ENCODE measurements around the gene NAALADL1.

The NAALADL1 gene

GRCh38 chr11:65058419-65059054 lies at the start of gene NAALADL1:
NAALADL1 (minus strand) TSS chr11:65058553; CDS start chr11:65058521, 32 bp downstream.
- no peak for DNase-seq

- DNase-seq, result no peak
Observed at GRCh38 chr11:65107751-65108468, 49.6 kb upstream of the NAALADL1 start.

GRCh38 chr11:65107078-65107477 lies 48.7 kb upstream of the NAALADL1 start:
- DNase-seq, result no peak

- DNase-seq, result no peak
Observed at GRCh38 chr11:65104628-65105027, 46.3 kb upstream of the NAALADL1 start.

GRCh38 chr11:65103476-65103875 lies 45.1 kb upstream of the NAALADL1 start:
- DNase-seq, result no peak

GRCh38 chr11:65102142-65103095 lies 44.1 kb upstream of the NAALADL1 start:
- DNase-seq, result no peak

GRCh38 chr11:65100674-65101350 lies 42.5 kb upstream of the NAALADL1 start:
- DNase-seq, result no peak

GRCh38 chr11:65096926-65097325 lies 38.6 kb upstream of the NAALADL1 start:
- DNase-seq, result no peak

GRCh38 chr11:65095974-65096806 lies 37.8 kb upstream of the NAALADL1 start, which contains the start of gene VPS51:
VPS51 (plus strand) TSS chr11:65096214; CDS start chr11:65096251, 37 bp downstream.
- peak; percentile 80 to 83 for DNase-seq

- DNase-seq, result no peak
Observed at GRCh38 chr11:65095427-65095826, 37.1 kb upstream of the NAALADL1 start.

GRCh38 chr11:65090628-65091027 lies 32.3 kb upstream of the NAALADL1 start:
- DNase-seq, result no peak

GRCh38 chr11:65089621-65090020 lies 31.3 kb upstream of the NAALADL1 start:
- no peak for DNase-seq

GRCh38 chr11:65087827-65088226 lies 29.5 kb upstream of the NAALADL1 start:
- no peak for DNase-seq

- DNase-seq, result no peak
Observed at GRCh38 chr11:65087216-65087615, 28.9 kb upstream of the NAALADL1 start.

GRCh38 chr11:65086809-65087208 lies 28.5 kb upstream of the NAALADL1 start:
- DNase-seq, result no peak

GRCh38 chr11:65085446-65085845 lies 27.1 kb upstream of the NAALADL1 start:
- DNase-seq, result no peak

GRCh38 chr11:65084598-65085375 lies 26.4 kb upstream of the NAALADL1 start:
- DNase-seq, result no peak

- peak; percentile 90 to 93 for DNase-seq
Observed at GRCh38 chr11:65083834-65084597, 25.7 kb upstream of the NAALADL1 start, which contains the start of the genes CDCA5 and ZFPL1. CDCA5 (minus strand) TSS chr11:65084040; CDS start chr11:65083978, 62 bp downstream. ZFPL1 (plus strand) TSS chr11:65084222; CDS start chr11:65084699, 477 bp downstream.

GRCh38 chr11:65083134-65083833 lies 24.9 kb upstream of the NAALADL1 start:
- no peak for DNase-seq

Measured in AML-193 (cell line).